ENCODE data around the gene BNC2. TPM values are rescaled to one million over a fixed set of nuclear protein-coding genes. Genes with fewer than 3 reads are reported as not detected.

BNC2 gene
- total and polyA plus RNA-seq, 2 of the 4 experiments (the other 2 are of a cell fraction), result 15.5 to 45.2 TPM

- ATAC-seq (ENCODE audit: low read depth) (no peak), DNase-seq (no peak)
- no peak overlapping the region for H2BK120ac ChIP-seq (ENCODE audit: low read depth, low read length)
- H3K9me3 ChIP-seq (ENCODE audit: control insufficient read depth, insufficient read depth, low read length), result no peaks in the 10 kb centered on the region
- H3K36me3 ChIP-seq (ENCODE audit: control insufficient read depth, insufficient read depth, low read length), result peaks cover 10% of the 10 kb centered on the region; the same call in 1 of the 2 replicates
- H3K23ac ChIP-seq (ENCODE audit: low read depth, low read length), result no peak overlapping the region; the same call in 1 of the 2 replicates
- no peak overlapping the region for H4K5ac ChIP-seq (ENCODE audit: low read depth, low read length)
- no peak overlapping the region for H2AFZ ChIP-seq (replicated peaks; ENCODE audit: low read length, poor library complexity)
- H3K9ac ChIP-seq (ENCODE audit: low read depth, low read length), result no peak overlapping the region
- no peaks in the 10 kb centered on the region for H3K27me3 ChIP-seq (ENCODE audit: control insufficient read depth, insufficient read depth, low read length)
- H2AK9ac ChIP-seq (replicated peaks; ENCODE audit: low read depth, low read length, poor library complexity), result no peak overlapping the region
- H3K18ac ChIP-seq (ENCODE audit: low read depth, low read length), result no peak overlapping the region
- H3K27ac ChIP-seq (ENCODE audit: insufficient read depth, low read length), result no peak overlapping the region
- no peak overlapping the region for H4K91ac ChIP-seq (ENCODE audit: insufficient read depth, low read depth, low read length)
- no peak overlapping the region for H2BK20ac ChIP-seq (ENCODE audit: low read depth, low read length)
- H4K8ac ChIP-seq (ENCODE audit: low read depth in 2 of 2, low read length in 2 of 2), result no peak overlapping the region
- intact Hi-C loops (cut with micrococcal nuclease) (no loop called here), dilution Hi-C loops (cut with HindIII; ENCODE audit: low sequenced_read_pairs, unreplicated experiment) (no loop called here), in situ Hi-C loops (cut with MboI; ENCODE audit: low sequenced_read_pairs) (no loop called here)
- POLR2A ChIA-PET (ENCODE audit: unreplicated experiment), result no interaction called here
- H4K20me1 ChIP-seq (ENCODE audit: insufficient read depth, low read length), result peaks cover 8% of the 10 kb centered on the region; the same call in 1 of the 2 replicates
- no peak for TF ChIP-seq MXI1 (IDR thresholded peaks at IDR 0.05; ENCODE audit: borderline replicate concordance, low read depth, low read length)
- TF ChIP-seq NFE2L2 (IDR thresholded peaks at IDR 0.05; ENCODE audit: low read depth, low read length), result no peak
- no peak for TF ChIP-seq CEBPB (IDR thresholded peaks at IDR 0.05; ENCODE audit: low read depth, low read length)
- no peak for TF ChIP-seq POLR2A (IDR thresholded peaks at IDR 0.05; ENCODE audit: low read depth, low read length)
- TF ChIP-seq ELK1 (IDR thresholded peaks at IDR 0.05; ENCODE audit: borderline replicate concordance, low read depth, low read length), result no peak
- no peak for TF ChIP-seq MAZ (IDR thresholded peaks at IDR 0.05; ENCODE audit: borderline replicate concordance, low read depth, low read length)
- H2AK5ac ChIP-seq (ENCODE audit: low read depth, low read length), result no peak overlapping the region
- no peak overlapping the region for H3K14ac ChIP-seq (replicated peaks; ENCODE audit: low read depth, low read length)
- no peak overlapping the region for H3K4ac ChIP-seq (ENCODE audit: low read depth, low read length)
- no peak overlapping the region for H3K56ac ChIP-seq (ENCODE audit: extremely low read depth, insufficient read depth, low read length)
- peaks cover 30 to 61% of the 10 kb centered on the region in 2 experiments for H3K79me1 ChIP-seq (ENCODE audit: low read depth in 1 of 2, low read length in 2 of 2)
- no TSS peak for BruUV-seq (replicated peaks)
- peaks cover 6% of the 10 kb centered on the region; the same call in 1 of the 2 replicates for H3K4me1 ChIP-seq (ENCODE audit: control insufficient read depth, insufficient read depth, low read length)
- H3K4me2 ChIP-seq (ENCODE audit: low read depth, low read length), result no peak overlapping the region
- CTCF ChIA-PET, result interaction anchor here (0.7 to 1.3 kb wide), 3 partner anchors 10 to 307 kb away, joined by 3 to 4 read pairs (median 4); no protein-coding TSS in a partner anchor
- H3K4me3 ChIP-seq (ENCODE audit: insufficient read depth, low read depth, low read length), result no peak overlapping the region
- no CpG with 5 or more reads among the region's 5 CpGs for WGBS, 2 experiments (ENCODE audit: extremely low coverage in 2 of 2, insufficient read length in 1 of 2)
- H2BK15ac ChIP-seq (ENCODE audit: low read depth, low read length), result no peak overlapping the region
- H3K9me1 ChIP-seq (ENCODE audit: insufficient read depth, low read length), result peaks cover 13% of the 10 kb centered on the region
- H2BK5ac ChIP-seq (ENCODE audit: low read depth, low read length, poor library complexity, severe bottlenecking), result no peak overlapping the region
Observed at GRCh38 chr9:16811987-16812685, 58.3 kb downstream of the BNC2 start.
